PC-3 (cell line): ENCODE results near the gene LHFPL2.

ENCODE experiments used
- EZH2phosphoT487 ChIP-seq: fragments of 300-600 bp; sonication (generic); IDR thresholded peaks from 2 replicates; pipeline ENCODE4 v1.6.1; 2018; ENCODE audit warnings: mild to moderate bottlenecking, antibody characterized with exemption, low read length, borderline replicate concordance
- TF ChIP-seq, protein P1 (sequence below): fragments of 300-600 bp; sonication (generic); conservative IDR thresholded peaks from 2 replicates; pipeline ENCODE4 v1.5.1; 2017; ENCODE audit warnings: antibody characterized with exemption, low read depth, mild to moderate bottlenecking, low read length

DNA sequence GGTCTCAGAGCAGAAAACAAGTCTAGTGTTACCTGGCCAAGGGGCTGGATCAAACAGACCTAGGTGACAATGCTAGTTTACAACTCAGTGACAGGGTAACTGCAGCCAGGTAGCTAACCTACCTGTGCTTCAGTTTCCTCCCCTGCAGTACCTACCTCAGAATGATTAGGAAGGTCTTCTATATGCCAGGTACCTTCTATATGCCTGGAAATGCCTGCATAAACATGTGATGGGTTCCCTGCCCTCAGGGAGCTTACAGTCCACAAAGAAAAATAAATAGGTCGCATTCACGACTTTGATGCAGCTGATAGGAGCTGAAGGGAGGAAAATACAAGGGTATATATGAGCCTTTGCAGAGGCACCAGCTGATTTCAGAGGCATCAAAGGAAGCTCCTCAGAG, 16.1 kb downstream of the LHFPL2 start:
- no peak for TF ChIP-seq EZH2phosphoT487
- TF ChIP-seq, protein P1, sequence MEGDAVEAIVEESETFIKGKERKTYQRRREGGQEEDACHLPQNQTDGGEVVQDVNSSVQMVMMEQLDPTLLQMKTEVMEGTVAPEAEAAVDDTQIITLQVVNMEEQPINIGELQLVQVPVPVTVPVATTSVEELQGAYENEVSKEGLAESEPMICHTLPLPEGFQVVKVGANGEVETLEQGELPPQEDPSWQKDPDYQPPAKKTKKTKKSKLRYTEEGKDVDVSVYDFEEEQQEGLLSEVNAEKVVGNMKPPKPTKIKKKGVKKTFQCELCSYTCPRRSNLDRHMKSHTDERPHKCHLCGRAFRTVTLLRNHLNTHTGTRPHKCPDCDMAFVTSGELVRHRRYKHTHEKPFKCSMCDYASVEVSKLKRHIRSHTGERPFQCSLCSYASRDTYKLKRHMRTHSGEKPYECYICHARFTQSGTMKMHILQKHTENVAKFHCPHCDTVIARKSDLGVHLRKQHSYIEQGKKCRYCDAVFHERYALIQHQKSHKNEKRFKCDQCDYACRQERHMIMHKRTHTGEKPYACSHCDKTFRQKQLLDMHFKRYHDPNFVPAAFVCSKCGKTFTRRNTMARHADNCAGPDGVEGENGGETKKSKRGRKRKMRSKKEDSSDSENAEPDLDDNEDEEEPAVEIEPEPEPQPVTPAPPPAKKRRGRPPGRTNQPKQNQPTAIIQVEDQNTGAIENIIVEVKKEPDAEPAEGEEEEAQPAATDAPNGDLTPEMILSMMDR, result no peak
